GM12874 (cell line): ENCODE data around the gene SFRP4.

Source experiments
- CTCF ChIP-seq: IDR thresholded peaks from 2 replicates; pipeline ENCODE4 v1.5.1; 2011; ENCODE audit warnings: low read depth, mild to moderate bottlenecking, control low read depth, low read length, moderate library complexity; ENCODE audit not compliant: insufficient read depth

SFRP4 gene

DNA sequence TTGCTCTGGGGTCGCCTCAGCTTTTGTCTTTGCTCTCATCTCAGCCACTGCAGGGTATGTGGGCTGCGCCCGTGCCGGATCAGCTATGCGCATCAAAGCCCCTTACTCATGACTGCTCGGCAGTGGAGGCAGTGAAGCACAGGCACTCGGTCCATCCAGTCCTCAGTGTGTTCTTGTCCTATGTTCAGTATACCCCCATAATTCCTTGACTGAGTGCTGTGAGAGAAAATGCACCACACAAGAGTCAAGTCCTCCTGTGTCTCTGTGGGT is 31.3 kb upstream of the SFRP4 start:
- TF ChIP-seq CTCF = no peak

- TF ChIP-seq CTCF = no peak
These were observed 30.7 kb upstream of the SFRP4 start for GRCh38 chr7:37947138-37947940.

DNA sequence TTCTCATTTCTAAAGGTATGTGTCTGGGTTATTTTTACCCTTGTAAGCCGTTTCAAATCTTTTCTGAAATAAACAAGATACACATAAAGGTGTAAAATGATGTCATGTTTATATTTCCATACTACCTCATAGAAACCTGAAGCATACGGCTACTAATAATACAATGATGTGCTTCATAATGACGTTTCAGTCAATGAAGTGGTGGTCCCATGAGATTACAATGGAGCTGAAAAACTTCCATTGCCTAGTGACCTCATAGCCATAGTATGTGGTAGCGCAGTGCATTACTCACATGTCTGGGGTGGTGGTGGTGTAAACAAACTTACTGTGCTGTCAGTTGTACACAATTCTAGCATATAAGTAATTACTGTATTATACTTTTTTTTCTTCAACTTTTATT is 28.7 kb upstream of the SFRP4 start:
- TF ChIP-seq CTCF = no peak

DNA sequence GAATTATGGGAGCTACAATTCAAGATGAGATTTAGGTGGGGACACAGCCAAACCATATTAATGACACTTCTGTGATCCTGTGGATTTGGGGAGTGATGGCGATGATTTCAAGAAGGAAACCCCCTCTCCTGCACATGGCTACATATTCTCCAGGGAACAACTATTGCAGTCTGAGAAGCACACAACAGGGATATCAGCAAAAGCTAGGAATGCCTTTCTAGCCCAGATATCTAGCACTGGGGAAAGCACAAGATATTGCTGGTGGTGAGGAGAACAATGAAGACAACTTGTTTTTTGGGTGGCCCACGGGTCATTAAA is 28.1 kb upstream of the SFRP4 start:
- TF ChIP-seq CTCF = no peak

- no peak for TF ChIP-seq CTCF
These were observed 27.5 kb upstream of the SFRP4 start for GRCh38 chr7:37943905-37944736.

GRCh38 chr7:37942934-37943610 is 26.5 kb upstream of the SFRP4 start:
- TF ChIP-seq CTCF = no peak

DNA sequence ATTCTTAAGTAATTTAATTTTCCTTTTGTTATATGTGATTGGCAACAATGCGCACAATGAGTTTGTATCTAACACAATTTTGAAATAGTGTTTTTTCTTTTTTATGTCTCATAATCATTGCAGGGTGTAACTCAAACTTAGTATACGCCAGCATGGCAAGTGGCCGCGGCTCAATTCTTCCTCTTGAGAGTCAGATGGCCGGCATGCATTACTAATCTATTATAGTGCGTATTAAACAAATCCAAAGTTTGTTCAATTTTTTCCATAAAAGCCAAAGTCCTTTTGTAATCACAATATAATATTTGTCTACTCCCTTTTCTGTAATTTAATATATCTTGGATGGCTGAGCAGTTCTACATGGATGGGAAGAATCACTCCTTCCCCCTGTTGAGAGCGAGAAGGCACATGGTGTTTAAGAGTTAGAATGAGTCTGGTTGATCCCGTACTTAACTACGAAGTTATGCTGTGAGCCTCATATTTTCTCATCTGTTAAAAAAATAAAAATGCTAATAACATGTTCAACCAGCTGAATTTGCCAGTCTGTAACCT is 16.5 kb upstream of the SFRP4 start:
- TF ChIP-seq CTCF = no peak
